GM19043 (cell line): ENCODE data around the gene TINCR.
"Not testable (repeated sequence)": the region's sequence is repeated elsewhere in the genome, so short reads cannot be mapped to it uniquely, and the experiment has no call there.

Experiments
- ATAC-seq: cut with Tn5 transposase; IDR thresholded peaks from one replicate; pipeline ENCODE4 v1.9.1; 2021; ENCODE audit warnings: low read depth; ENCODE audit not compliant: unreplicated experiment

TINCR gene

GRCh38 chr19:5561559-5561958, 6.2 kb downstream of the TINCR start:
- ATAC-seq: no peak

- ATAC-seq: no peak
These were observed 7.6 kb downstream of the TINCR start for GRCh38 chr19:5560156-5560555.

- ATAC-seq: no peak
These were observed 8.0 kb downstream of the TINCR start for GRCh38 chr19:5559804-5560133.

- ATAC-seq: no peak
These were observed 9.6 kb downstream of the TINCR start for GRCh38 chr19:5558101-5558621.

GRCh38 chr19:5557691-5558090, 10.1 kb downstream of the TINCR start:
- ATAC-seq: no peak

GRCh38 chr19:5554828-5555227, 12.9 kb downstream of the TINCR start:
- ATAC-seq: no peak

GRCh38 chr19:5553892-5554291, 13.9 kb downstream of the TINCR start:
- no peak for ATAC-seq

GRCh38 chr19:5547881-5548280, 19.9 kb downstream of the TINCR start:
- ATAC-seq: no peak

- no peak for ATAC-seq
These were observed 21.8 kb downstream of the TINCR start for GRCh38 chr19:5545984-5546383.

- no peak for ATAC-seq
These were observed 22.7 kb downstream of the TINCR start for GRCh38 chr19:5545051-5545450.

GRCh38 chr19:5542665-5543064, 25.1 kb downstream of the TINCR start:
- ATAC-seq: no peak

- no peak for ATAC-seq
These were observed 26.3 kb downstream of the TINCR start for GRCh38 chr19:5541456-5541855.

GRCh38 chr19:5540208-5540607, 27.5 kb downstream of the TINCR start:
- ATAC-seq: no peak

- ATAC-seq: no peak
These were observed 29.9 kb downstream of the TINCR start for GRCh38 chr19:5537870-5538269.

GRCh38 chr19:5536982-5537579, 30.7 kb downstream of the TINCR start:
- not testable (repeated sequence) for ATAC-seq

GRCh38 chr19:5536337-5536894, 31.3 kb downstream of the TINCR start:
- ATAC-seq: no peak

- no peak for ATAC-seq
These were observed 32.8 kb downstream of the TINCR start for GRCh38 chr19:5534787-5535586.

- no peak for ATAC-seq
These were observed 34.5 kb downstream of the TINCR start for GRCh38 chr19:5533257-5533656.

- ATAC-seq: no peak
These were observed 37.1 kb downstream of the TINCR start for GRCh38 chr19:5530701-5531100.

- ATAC-seq: no peak
These were observed 41.1 kb downstream of the TINCR start for GRCh38 chr19:5526691-5527090.

- no peak for ATAC-seq
These were observed 43.7 kb downstream of the TINCR start for GRCh38 chr19:5524081-5524480.

- no peak for ATAC-seq
These were observed 45.6 kb downstream of the TINCR start for GRCh38 chr19:5522106-5522505.
